Placental epithelial cell (primary cell): ENCODE data around the gene PRKAA2. TPM values are rescaled to one million over a fixed set of nuclear protein-coding genes. Genes with fewer than 3 reads are reported as not detected.

Source experiments
- small RNA-seq: library from RNA; depleted of rRNA; stranded (forward); fragments of <200 nt; gene quantifications from one replicate; pipeline ENCODE3, GENCODE V24; 2012
- total RNA-seq: library from RNA; depleted of rRNA; stranded (reverse); fragments of >200 nt; gene quantifications from 2 replicates; pipeline ENCODE4 v1.2.3, GENCODE V29; 2012

The PRKAA2 gene
- under 0.01 and 0.11 TPM in 2 replicates for total RNA-seq

GRCh38 chr1:56644919-56645676, at the start of gene PRKAA2:
PRKAA2 (plus strand) TSS chr1:56645314; CDS start chr1:56645388, 74 bp downstream.

Small RNA genes within 50 kb of the gene (small RNA-seq; reads per million reads assigned to genes)
- gene AC099789.1: not detected

Other genes with a start within 250 kb of the PRKAA2 start
- 78.0 and 93.4 TPM in 2 replicates for gene PLPP3, start 65.8 kb upstream of the PRKAA2 start, total RNA-seq
- gene FYB2, start 174.1 kb downstream of the PRKAA2 start, total RNA-seq: not detected in 2 replicates
- not detected in 2 replicates for gene C8A, start 209.5 kb downstream of the PRKAA2 start, total RNA-seq